Parathyroid adenoma (tissue), 2 donors: ENCODE results near the gene SRP14.

ENCODE experiments used
- H2AFZ ChIP-seq: fragments of 300-600 bp; sonication (generic); one replicate; pipeline ENCODE4 v1.7.0; 2017; ENCODE audit warnings: antibody characterized with exemption, mild to moderate bottlenecking
- H3K27ac ChIP-seq: fragments of 300-600 bp; sonication (generic); one replicate; pipeline ENCODE4 v1.7.0; 2017
- H3K27me3 ChIP-seq: fragments of 300-600 bp; sonication (generic); one replicate; pipeline ENCODE4 v1.7.0; 2017; ENCODE audit warnings: low read length; ENCODE audit not compliant: control insufficient read depth, insufficient read depth
- H3K36me3 ChIP-seq: fragments of 300-600 bp; sonication (generic); one replicate; pipeline ENCODE4 v1.7.0; 2017; ENCODE audit warnings: low read length; ENCODE audit not compliant: control insufficient read depth, insufficient read depth
- H3K4me1 ChIP-seq: fragments of 300-600 bp; sonication (generic); one replicate; pipeline ENCODE4 v1.7.0; 2017; ENCODE audit warnings: control low read depth
- H3K4me2 ChIP-seq: fragments of 300-600 bp; sonication (generic); one replicate; pipeline ENCODE4 v1.7.0; 2017; ENCODE audit warnings: low read length
- H3K4me3 ChIP-seq: fragments of 300-600 bp; sonication (generic); one replicate; pipeline ENCODE4 v1.7.0; 2017; ENCODE audit warnings: low read depth, low read length
- H3K79me2 ChIP-seq: fragments of 300-600 bp; sonication (generic); one replicate; pipeline ENCODE4 v1.7.0; 2017; ENCODE audit warnings: control low read depth
- H3K9ac ChIP-seq: fragments of 300-600 bp; sonication (generic); one replicate; pipeline ENCODE4 v1.7.0; 2017; ENCODE audit warnings: mild to moderate bottlenecking
- H3K9me3 ChIP-seq: fragments of 300-600 bp; sonication (generic); one replicate; pipeline ENCODE4 v1.7.0; 2017; ENCODE audit warnings: low read length; ENCODE audit not compliant: control insufficient read depth
- TF ChIP-seq, protein P1 (sequence below): fragments of 300-600 bp; sonication (generic); IDR thresholded peaks from one replicate; pipeline ENCODE4 v1.7.0; 2017; ENCODE audit warnings: antibody characterized with exemption, mild to moderate bottlenecking
- donor health status: primary hyperparathyroidism.

Gene SRP14

DNA sequence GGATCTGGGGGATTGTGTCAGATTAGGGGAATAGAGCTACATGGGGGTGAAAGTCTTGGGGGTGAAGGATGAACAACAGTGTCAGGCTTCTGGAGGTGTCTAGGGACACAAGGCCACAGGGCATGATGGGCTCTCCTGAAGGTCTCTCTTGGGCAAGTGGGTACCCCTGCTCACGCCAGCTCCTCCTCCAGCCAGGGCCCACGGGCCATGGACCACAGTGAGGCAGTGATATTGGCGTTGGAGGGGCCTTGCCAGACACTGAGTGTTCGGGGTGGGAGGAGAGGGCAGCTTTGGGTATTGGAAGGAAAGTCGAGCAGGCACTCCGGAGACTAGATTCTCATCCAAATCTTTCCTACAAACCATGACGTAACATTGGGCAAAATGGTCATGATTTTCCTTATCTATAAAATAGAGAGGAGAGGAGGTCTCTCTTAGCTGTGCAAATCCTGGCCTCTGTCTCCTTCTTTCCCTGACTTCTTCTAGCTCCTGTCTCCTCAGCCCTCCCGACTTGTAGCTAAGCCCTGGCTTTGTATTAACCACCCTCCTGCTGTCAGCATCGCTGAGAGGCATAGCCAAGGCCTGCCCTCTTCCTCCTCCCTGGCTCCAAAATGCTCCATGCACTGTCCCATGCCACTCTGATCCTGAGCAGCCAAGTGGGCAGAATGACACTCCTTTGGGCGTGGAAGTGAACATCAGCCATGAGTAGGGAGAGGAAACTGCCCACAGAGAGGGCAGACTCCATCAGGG lies 24.0 kb upstream of the SRP14 start:
- Histone ChIP-seq H3K4me1 (no peaks in the 10 kb centered on the region), H3K36me3 (no peaks in the 10 kb centered on the region), H3K27me3 (no peaks in the 10 kb centered on the region), H3K9me3 (no peaks in the 10 kb centered on the region), H2AFZ (no peak overlapping the region), H3K27ac (no peak overlapping the region), H3K4me2 (no peak overlapping the region), H3K4me3 (no peak overlapping the region), H3K79me2 (no peaks in the 10 kb centered on the region), H3K9ac (no peak overlapping the region)
- TF ChIP-seq, protein P1, sequence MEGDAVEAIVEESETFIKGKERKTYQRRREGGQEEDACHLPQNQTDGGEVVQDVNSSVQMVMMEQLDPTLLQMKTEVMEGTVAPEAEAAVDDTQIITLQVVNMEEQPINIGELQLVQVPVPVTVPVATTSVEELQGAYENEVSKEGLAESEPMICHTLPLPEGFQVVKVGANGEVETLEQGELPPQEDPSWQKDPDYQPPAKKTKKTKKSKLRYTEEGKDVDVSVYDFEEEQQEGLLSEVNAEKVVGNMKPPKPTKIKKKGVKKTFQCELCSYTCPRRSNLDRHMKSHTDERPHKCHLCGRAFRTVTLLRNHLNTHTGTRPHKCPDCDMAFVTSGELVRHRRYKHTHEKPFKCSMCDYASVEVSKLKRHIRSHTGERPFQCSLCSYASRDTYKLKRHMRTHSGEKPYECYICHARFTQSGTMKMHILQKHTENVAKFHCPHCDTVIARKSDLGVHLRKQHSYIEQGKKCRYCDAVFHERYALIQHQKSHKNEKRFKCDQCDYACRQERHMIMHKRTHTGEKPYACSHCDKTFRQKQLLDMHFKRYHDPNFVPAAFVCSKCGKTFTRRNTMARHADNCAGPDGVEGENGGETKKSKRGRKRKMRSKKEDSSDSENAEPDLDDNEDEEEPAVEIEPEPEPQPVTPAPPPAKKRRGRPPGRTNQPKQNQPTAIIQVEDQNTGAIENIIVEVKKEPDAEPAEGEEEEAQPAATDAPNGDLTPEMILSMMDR = no peak

DNA sequence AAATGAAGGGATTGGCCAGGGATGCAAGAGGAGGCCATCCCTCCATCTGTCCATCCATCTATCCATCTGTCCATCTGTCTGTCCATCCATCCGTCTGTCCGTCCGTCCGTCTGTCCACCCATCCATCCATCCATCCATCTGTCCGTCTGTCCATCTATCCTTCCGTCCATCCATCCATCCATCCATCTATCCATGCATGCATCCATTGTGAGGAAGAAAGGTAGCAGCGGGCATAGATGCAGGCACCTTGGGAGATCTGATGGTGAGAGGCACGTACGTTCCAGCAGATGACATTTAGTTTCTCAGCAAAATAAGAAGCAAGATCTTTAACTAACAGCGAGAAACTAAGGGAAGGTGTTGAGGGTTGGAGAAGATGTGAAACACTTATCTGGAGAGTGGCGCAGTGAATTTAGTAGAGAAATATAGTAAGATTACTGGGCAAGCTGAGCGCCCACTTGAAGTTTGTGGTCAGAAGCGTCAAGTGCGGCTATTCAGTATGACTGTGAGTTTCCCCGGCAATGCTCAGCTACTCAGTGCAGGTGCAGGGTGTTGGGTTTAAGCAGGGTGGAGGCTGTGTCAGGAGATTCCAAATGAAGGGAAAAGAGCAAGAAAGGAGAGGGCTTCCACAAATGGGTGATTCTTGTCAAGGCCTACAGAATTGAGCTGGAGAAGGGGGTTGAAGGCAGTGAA lies 22.4 kb upstream of the SRP14 start:
- H3K9me3 ChIP-seq = no peaks in the 10 kb centered on the region
- no peak overlapping the region for H3K4me2 ChIP-seq
- no peak overlapping the region for H3K27ac ChIP-seq
- no peaks in the 10 kb centered on the region for H3K79me2 ChIP-seq
- H3K4me1 ChIP-seq = no peaks in the 10 kb centered on the region
- no peak overlapping the region for H2AFZ ChIP-seq
- H3K36me3 ChIP-seq = no peaks in the 10 kb centered on the region
- H3K4me3 ChIP-seq = no peak overlapping the region
- no peaks in the 10 kb centered on the region for H3K27me3 ChIP-seq
- TF ChIP-seq, protein P1 = no peak
- H3K9ac ChIP-seq = no peak overlapping the region

DNA sequence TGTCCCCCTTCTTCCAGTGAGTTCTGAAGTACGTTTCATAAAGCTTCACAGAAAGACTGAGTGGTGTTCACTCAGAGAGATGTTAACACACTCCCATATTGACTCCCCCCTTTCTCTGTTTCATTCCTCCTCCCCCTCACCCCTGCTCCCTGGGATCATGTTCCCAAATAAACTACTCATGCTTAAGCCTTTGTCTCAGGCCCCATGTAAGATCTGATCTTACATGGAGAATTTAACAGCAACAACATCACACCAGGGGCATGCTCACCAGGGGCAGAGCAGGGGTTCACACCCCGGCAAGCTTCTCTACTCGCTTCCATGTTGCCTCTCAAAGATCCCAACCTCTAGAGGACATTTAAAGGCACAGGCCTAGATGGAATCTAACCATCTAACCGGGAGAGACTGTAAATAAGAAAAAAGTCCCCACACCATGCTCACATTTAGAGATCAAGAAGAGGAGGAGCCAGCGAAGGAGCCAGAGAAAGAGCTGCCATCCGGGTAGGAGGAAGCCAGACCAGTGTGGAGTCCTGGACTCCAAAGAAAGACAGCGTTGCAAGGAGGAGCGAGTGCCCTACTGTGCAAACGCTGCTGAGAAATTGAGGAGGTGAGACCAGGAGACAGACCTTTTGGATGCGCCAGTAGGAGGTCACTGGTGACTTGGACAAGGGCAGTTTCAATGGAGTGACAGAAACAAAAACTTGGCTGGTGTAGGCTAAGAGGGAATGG lies 21.4 kb upstream of the SRP14 start:
- Histone ChIP-seq H3K9me3 (no peaks in the 10 kb centered on the region), H3K36me3 (no peaks in the 10 kb centered on the region), H3K4me3 (no peak overlapping the region), H3K4me2 (no peak overlapping the region), H3K27ac (no peak overlapping the region), H2AFZ (no peak overlapping the region), H3K9ac (no peak overlapping the region), H3K27me3 (no peaks in the 10 kb centered on the region), H3K4me1 (no peaks in the 10 kb centered on the region), H3K79me2 (no peaks in the 10 kb centered on the region)
- TF ChIP-seq, protein P1 = no peak

DNA sequence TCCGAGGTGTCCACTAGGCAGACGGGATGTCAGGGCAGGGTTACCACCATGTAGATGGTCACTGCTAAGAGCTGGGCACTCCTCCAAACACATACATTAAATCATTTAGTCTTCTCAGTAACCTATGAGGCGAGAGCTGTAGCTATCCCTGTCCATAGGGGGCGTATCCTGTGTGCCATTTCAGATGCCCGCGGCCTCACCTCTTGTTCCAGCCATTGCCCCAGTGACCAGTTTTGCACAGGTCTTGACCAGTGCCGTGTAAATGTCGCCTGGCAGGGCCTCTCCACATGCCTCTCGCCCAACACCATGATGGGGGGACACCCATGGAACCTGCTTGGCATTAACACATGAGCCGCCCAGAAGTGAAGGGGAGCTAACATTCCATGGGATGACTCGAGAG lies 20.8 kb upstream of the SRP14 start:
- no peaks in the 10 kb centered on the region for H3K79me2 ChIP-seq
- peaks cover under 1% of the 10 kb centered on the region for H3K4me1 ChIP-seq
- no peaks in the 10 kb centered on the region for H3K36me3 ChIP-seq
- H2AFZ ChIP-seq = no peak overlapping the region
- H3K4me3 ChIP-seq = no peak overlapping the region
- no peak overlapping the region for H3K4me2 ChIP-seq
- no peak overlapping the region for H3K9ac ChIP-seq
- H3K9me3 ChIP-seq = no peaks in the 10 kb centered on the region
- no peaks in the 10 kb centered on the region for H3K27me3 ChIP-seq
- no peak overlapping the region for H3K27ac ChIP-seq
- TF ChIP-seq, protein P1 = no peak
